Suprapubic skin (tissue), 4 donors: Measurements from ENCODE around the gene PLBD2. TPM values are rescaled to one million over a fixed set of nuclear protein-coding genes. Genes with fewer than 3 reads are reported as not detected.

ENCODE experiments used
- DNase-seq, 2 donors: peaks; one replicate each; pipeline ENCODE4 v3.0.0-alpha.2; 2019; ENCODE audit warnings: low spot score in 2 of 2
- H3K27ac ChIP-seq: fragments of 200-600 bp; sonication (generic); one replicate; pipeline ENCODE4 v1.5.1; 2019
- H3K27me3 ChIP-seq: fragments of 200-600 bp; sonication (generic); one replicate; pipeline ENCODE4 v1.5.1; 2019
- H3K36me3 ChIP-seq: fragments of 200-600 bp; sonication (generic); one replicate; pipeline ENCODE4 v1.5.1; 2019
- H3K4me1 ChIP-seq: fragments of 200-600 bp; sonication (generic); one replicate; pipeline ENCODE4 v1.5.1; 2019
- H3K4me3 ChIP-seq: fragments of 200-600 bp; sonication (generic); one replicate; pipeline ENCODE4 v1.5.1; 2019; ENCODE audit warnings: mild to moderate bottlenecking
- H3K9me3 ChIP-seq: fragments of 200-600 bp; sonication (generic); one replicate; pipeline ENCODE4 v1.5.1; 2019
- EP300 ChIP-seq: sonication (generic); formaldehyde crosslinking; IDR thresholded peaks from one replicate; pipeline ENCODE4 v1.6.1; 2017; ENCODE audit warnings: antibody characterized with exemption
- POLR2A ChIP-seq, 2 donors: fragments of 450-650 bp; IDR thresholded peaks; one replicate each; pipeline ENCODE4 v1.6.1; 2017; ENCODE audit warnings: antibody characterized with exemption in 2 of 2, mild to moderate bottlenecking in 2 of 2, moderate library complexity in 2 of 2
- POLR2AphosphoS5 ChIP-seq, 3 donors: sonication (generic); formaldehyde crosslinking; IDR thresholded peaks; one replicate each; pipeline ENCODE4 v1.6.1; 2017; ENCODE audit warnings: antibody characterized with exemption in 3 of 3
- WGBS: methylation state at CpG from one replicate; pipeline ENCODE4 v1.1.5; 2018; 5-methylcytosine and 5-hydroxymethylcytosine counted together
- total RNA-seq, 4 donors: library from RNA; depleted of rRNA; stranded (reverse); fragments of >200 nt; gene quantifications; one replicate each; pipeline ENCODE4 v1.1.0, GENCODE V29; 2016
- TF ChIP-seq, protein P1 (sequence below), 2 donors: fragments of 200-600 bp in 1 of 2; fragments of 450-650 bp in 1 of 2; sonication (generic) in 1 of 2; IDR thresholded peaks; one replicate each; pipeline ENCODE4 v1.5.1; 2016 to 2019; ENCODE audit warnings: antibody characterized with exemption in 2 of 2, mild to moderate bottlenecking in 1 of 2, moderate library complexity in 1 of 2

Gene PLBD2
- total RNA-seq, 4 donors from 2014 or later = 22.2 to 29.2 (median 27.3) TPM

- Histone ChIP-seq H3K4me1 (no peaks in the 10 kb centered on the region), H3K4me3 (no peak overlapping the region), H3K27me3 (no peaks in the 10 kb centered on the region), H3K9me3 (no peaks in the 10 kb centered on the region), H3K27ac (no peak overlapping the region), H3K36me3 (peaks cover 61% of the 10 kb centered on the region)
- TF ChIP-seq, protein P1, sequence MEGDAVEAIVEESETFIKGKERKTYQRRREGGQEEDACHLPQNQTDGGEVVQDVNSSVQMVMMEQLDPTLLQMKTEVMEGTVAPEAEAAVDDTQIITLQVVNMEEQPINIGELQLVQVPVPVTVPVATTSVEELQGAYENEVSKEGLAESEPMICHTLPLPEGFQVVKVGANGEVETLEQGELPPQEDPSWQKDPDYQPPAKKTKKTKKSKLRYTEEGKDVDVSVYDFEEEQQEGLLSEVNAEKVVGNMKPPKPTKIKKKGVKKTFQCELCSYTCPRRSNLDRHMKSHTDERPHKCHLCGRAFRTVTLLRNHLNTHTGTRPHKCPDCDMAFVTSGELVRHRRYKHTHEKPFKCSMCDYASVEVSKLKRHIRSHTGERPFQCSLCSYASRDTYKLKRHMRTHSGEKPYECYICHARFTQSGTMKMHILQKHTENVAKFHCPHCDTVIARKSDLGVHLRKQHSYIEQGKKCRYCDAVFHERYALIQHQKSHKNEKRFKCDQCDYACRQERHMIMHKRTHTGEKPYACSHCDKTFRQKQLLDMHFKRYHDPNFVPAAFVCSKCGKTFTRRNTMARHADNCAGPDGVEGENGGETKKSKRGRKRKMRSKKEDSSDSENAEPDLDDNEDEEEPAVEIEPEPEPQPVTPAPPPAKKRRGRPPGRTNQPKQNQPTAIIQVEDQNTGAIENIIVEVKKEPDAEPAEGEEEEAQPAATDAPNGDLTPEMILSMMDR (IDR thresholded peaks at IDR 0.05) = no peak
- TF ChIP-seq POLR2AphosphoS5 (IDR thresholded peaks at IDR 0.05) = no peak
- no peak for TF ChIP-seq POLR2A (IDR thresholded peaks at IDR 0.05)
- TF ChIP-seq EP300 = no peak
- DNase-seq = no peak
- 85% methylated on average over 6 of the region's 6 CpGs for WGBS
These were observed 32.0 kb downstream of the PLBD2 start for GRCh38 chr12:113390064-113391043.

DNA sequence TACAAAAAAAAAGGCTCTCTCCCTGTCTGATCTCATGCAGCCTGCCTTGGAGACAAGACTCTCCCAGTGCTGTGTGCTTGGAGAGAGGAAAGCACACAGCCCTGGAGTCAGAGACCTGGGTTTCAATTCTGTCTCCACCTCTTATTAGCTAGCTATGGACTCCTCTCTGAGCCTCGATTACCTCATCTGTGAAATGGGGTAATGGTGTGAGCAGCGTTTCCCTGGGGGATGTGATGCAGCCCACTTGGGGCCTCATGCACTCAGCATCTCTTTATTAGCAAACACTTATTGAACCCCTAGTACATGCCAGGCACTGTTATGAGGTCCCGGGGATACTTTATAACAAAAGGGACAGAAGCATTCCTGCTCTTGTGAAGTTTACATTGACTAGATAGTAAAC, 32.8 kb downstream of the PLBD2 start:
- H3K27me3 ChIP-seq = no peaks in the 10 kb centered on the region
- DNase-seq = no peak
- H3K4me3 ChIP-seq = no peak overlapping the region
- no peaks in the 10 kb centered on the region for H3K4me1 ChIP-seq
- TF ChIP-seq POLR2A (IDR thresholded peaks at IDR 0.05) (no peak), POLR2AphosphoS5 (IDR thresholded peaks at IDR 0.05) (no peak), EP300 (no peak)
- TF ChIP-seq, protein P1 (IDR thresholded peaks at IDR 0.05) = no peak
- no peak overlapping the region for H3K27ac ChIP-seq
- H3K9me3 ChIP-seq = no peaks in the 10 kb centered on the region
- WGBS = 99% methylated on average over 3 of the region's 3 CpGs
- peaks cover 53% of the 10 kb centered on the region for H3K36me3 ChIP-seq

- Histone ChIP-seq H3K9me3 (no peaks in the 10 kb centered on the region), H3K4me1 (no peaks in the 10 kb centered on the region), H3K27me3 (no peaks in the 10 kb centered on the region), H3K36me3 (peaks cover 48% of the 10 kb centered on the region), H3K4me3 (no peak overlapping the region), H3K27ac (no peak overlapping the region)
- no peak for TF ChIP-seq EP300
- TF ChIP-seq, protein P1 (IDR thresholded peaks at IDR 0.05) = no peak
- TF ChIP-seq POLR2A (IDR thresholded peaks at IDR 0.05) = no peak
- TF ChIP-seq POLR2AphosphoS5 (IDR thresholded peaks at IDR 0.05) = no peak
- no peak for DNase-seq
- 90% methylated on average over 9 of the region's 9 CpGs for WGBS
These were observed 33.4 kb downstream of the PLBD2 start for GRCh38 chr12:113391650-113392337.

DNA sequence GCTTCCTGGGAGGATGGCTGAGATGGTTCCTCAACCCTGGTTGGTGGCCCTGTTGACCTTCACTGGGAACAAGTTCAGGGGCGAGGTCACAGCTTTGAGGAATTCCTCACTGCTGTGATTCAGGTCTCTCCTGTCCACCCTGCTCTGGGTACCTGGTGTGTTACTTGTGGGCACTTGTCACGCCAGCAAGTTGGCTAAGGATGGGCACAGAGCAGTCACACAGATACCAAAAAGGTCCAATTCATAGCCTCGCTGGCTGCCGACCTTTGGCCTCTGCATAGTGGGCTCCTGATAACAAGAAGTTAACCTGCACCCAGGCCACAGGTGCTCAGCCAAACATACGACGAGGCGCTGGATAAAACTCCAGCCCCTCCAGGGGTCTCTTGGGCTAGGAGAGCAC, 34.1 kb downstream of the PLBD2 start:
- Histone ChIP-seq H3K27ac (no peak overlapping the region), H3K36me3 (peaks cover 41% of the 10 kb centered on the region), H3K4me1 (no peaks in the 10 kb centered on the region), H3K4me3 (no peak overlapping the region), H3K27me3 (peaks cover 5% of the 10 kb centered on the region), H3K9me3 (no peaks in the 10 kb centered on the region)
- no peak for DNase-seq
- TF ChIP-seq POLR2A (IDR thresholded peaks at IDR 0.05) (no peak), EP300 (no peak), POLR2AphosphoS5 (IDR thresholded peaks at IDR 0.05) (no peak)
- TF ChIP-seq, protein P1 (IDR thresholded peaks at IDR 0.05) = no peak
- 82% methylated on average over 7 of the region's 7 CpGs for WGBS
